HG03095 (cell line): Measurements from ENCODE around the gene HECW1.

ENCODE experiments used
- ATAC-seq: cut with Tn5 transposase; IDR thresholded peaks from one replicate; pipeline ENCODE4 v1.9.1; 2021; ENCODE audit warnings: moderate library complexity; ENCODE audit not compliant: unreplicated experiment

The HECW1 gene

GRCh38 chr7:43487731-43488073 is 375.3 kb downstream of the HECW1 start:
- no peak for ATAC-seq

GRCh38 chr7:43489257-43489656 is 376.8 kb downstream of the HECW1 start:
- ATAC-seq: no peak

GRCh38 chr7:43490016-43490415 is 377.6 kb downstream of the HECW1 start:
- no peak for ATAC-seq

- no peak for ATAC-seq
Observed at GRCh38 chr7:43491123-43491522, 378.7 kb downstream of the HECW1 start.

- ATAC-seq: no peak
Observed at GRCh38 chr7:43491984-43492383, 379.5 kb downstream of the HECW1 start.

GRCh38 chr7:43492896-43493295 is 380.4 kb downstream of the HECW1 start:
- no peak for ATAC-seq

GRCh38 chr7:43495572-43495971 is 383.1 kb downstream of the HECW1 start:
- ATAC-seq: peak; percentile 65

GRCh38 chr7:43496596-43496995 is 384.1 kb downstream of the HECW1 start:
- no peak for ATAC-seq

GRCh38 chr7:43501870-43502269 is 389.4 kb downstream of the HECW1 start:
- ATAC-seq: no peak

GRCh38 chr7:43502941-43503340 is 390.5 kb downstream of the HECW1 start:
- ATAC-seq: no peak

GRCh38 chr7:43505412-43505811 is 393.0 kb downstream of the HECW1 start:
- ATAC-seq: no peak

- no peak for ATAC-seq
Observed at GRCh38 chr7:43506460-43506859, 394.0 kb downstream of the HECW1 start.

- no peak for ATAC-seq
Observed at GRCh38 chr7:43508461-43508860, 396.0 kb downstream of the HECW1 start.

GRCh38 chr7:43509906-43510305 is 397.5 kb downstream of the HECW1 start:
- ATAC-seq: no peak

GRCh38 chr7:43511029-43511428 is 398.6 kb downstream of the HECW1 start:
- no peak for ATAC-seq

- ATAC-seq: no peak
Observed at GRCh38 chr7:43511769-43512515, 399.5 kb downstream of the HECW1 start.

GRCh38 chr7:43513251-43513650 is 400.8 kb downstream of the HECW1 start:
- ATAC-seq: no peak

GRCh38 chr7:43516581-43517342 is 404.3 kb downstream of the HECW1 start:
- ATAC-seq: peak; percentile 57

- no peak for ATAC-seq
Observed at GRCh38 chr7:43517464-43517863, 405.0 kb downstream of the HECW1 start.

- ATAC-seq: no peak
Observed at GRCh38 chr7:43520201-43520600, 407.8 kb downstream of the HECW1 start.

GRCh38 chr7:43522406-43523156 is 410.1 kb downstream of the HECW1 start:
- no peak for ATAC-seq
